NB4 (cell line): Measurements from ENCODE around the gene LLGL1.

Source experiments
- MAX ChIP-seq: IDR thresholded peaks from 2 replicates; pipeline ENCODE4 v1.6.1; 2011; ENCODE audit warnings: low read depth, low read length
- TF ChIP-seq, protein P1 (sequence below): IDR thresholded peaks from one replicate; pipeline ENCODE4 v1.5.1; 2012; ENCODE audit warnings: low read depth, low read length

DNA sequence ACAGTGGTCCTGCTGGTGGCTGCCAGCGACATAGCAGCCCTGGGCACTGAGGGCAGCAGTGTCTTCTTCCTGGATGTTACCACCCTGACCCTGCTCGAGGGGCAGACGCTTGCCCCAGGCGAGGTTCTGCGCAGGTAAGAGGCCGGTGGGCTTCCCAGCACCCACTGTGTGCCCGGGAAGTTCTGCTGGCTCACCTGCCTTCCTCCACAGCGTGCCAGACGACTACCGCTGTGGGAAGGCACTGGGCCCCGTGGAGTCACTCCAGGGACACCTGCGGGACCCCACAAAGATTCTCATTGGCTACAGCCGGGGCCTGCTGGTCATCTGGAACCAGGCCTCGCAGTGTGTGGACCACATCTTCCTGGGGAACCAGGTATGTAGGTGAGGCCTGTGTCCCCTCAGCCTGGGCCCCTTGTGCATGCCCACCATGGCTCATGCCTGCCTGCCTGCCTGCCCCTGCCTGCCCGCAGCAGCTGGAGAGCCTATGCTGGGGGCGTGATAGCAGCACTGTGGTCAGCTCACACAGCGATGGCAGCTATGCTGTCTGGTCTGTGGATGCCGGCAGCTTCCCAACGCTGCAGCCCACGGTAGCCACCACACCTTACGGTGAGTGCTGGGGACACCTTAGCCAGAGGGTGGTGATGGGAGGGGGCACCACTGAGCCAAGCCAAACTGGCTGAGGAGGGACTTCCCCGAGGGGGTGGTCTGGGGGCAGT, 8.5 kb downstream of the LLGL1 start:
- TF ChIP-seq, protein P1, sequence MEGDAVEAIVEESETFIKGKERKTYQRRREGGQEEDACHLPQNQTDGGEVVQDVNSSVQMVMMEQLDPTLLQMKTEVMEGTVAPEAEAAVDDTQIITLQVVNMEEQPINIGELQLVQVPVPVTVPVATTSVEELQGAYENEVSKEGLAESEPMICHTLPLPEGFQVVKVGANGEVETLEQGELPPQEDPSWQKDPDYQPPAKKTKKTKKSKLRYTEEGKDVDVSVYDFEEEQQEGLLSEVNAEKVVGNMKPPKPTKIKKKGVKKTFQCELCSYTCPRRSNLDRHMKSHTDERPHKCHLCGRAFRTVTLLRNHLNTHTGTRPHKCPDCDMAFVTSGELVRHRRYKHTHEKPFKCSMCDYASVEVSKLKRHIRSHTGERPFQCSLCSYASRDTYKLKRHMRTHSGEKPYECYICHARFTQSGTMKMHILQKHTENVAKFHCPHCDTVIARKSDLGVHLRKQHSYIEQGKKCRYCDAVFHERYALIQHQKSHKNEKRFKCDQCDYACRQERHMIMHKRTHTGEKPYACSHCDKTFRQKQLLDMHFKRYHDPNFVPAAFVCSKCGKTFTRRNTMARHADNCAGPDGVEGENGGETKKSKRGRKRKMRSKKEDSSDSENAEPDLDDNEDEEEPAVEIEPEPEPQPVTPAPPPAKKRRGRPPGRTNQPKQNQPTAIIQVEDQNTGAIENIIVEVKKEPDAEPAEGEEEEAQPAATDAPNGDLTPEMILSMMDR: no peak
- TF ChIP-seq MAX: no peak
